HepG2 (cell line): ENCODE measurements around the gene TMEM253. TPM values are rescaled to one million over a fixed set of nuclear protein-coding genes. Genes with fewer than 3 reads are reported as not detected.

Experiments
- ARNT ChIP-seq: fragments of 450-650 bp; IDR thresholded peaks from 2 replicates; pipeline ENCODE4 v1.6.1; 2017
- CEBPZ ChIP-seq: IDR thresholded peaks from 2 replicates; pipeline ENCODE4 v1.6.1; 2012; ENCODE audit warnings: low read length, improper control_type of control experiment
- GABPB1 ChIP-seq: IDR thresholded peaks from 2 replicates; pipeline ENCODE4 v1.6.1; 2016; ENCODE audit warnings: mild to moderate bottlenecking, missing genetic modification reagents, moderate library complexity, missing compliant biosample characterization
- HNRNPH1 ChIP-seq: fragments of 200-400 bp; formaldehyde crosslinking; optimal IDR thresholded peaks from 2 replicates; pipeline ENCODE3; 2017; ENCODE audit warnings: mild to moderate bottlenecking, low read depth, low read length
- KDM3A ChIP-seq: IDR thresholded peaks from 2 replicates; pipeline ENCODE4 v1.6.1; 2018; ENCODE audit warnings: low read depth, missing compliant biosample characterization
- KDM4B ChIP-seq: sonication (generic); formaldehyde crosslinking; IDR thresholded peaks from 2 replicates; pipeline ENCODE4 v1.4.0; 2020; ENCODE audit warnings: missing genetic modification reagents
- PAXIP1 ChIP-seq: sonication (generic); formaldehyde crosslinking; conservative IDR thresholded peaks from 2 replicates; pipeline ENCODE4 v1.4.0; 2020; ENCODE audit warnings: mild to moderate bottlenecking, missing genetic modification reagents, moderate library complexity
- SP5 ChIP-seq: IDR thresholded peaks from 2 replicates; pipeline ENCODE4 v1.6.1; 2016; ENCODE audit warnings: low read depth, borderline replicate concordance
- ZBTB40 ChIP-seq, 2 experiments: fragments of 450-650 bp in 1 of 2; sonication (generic) in 1 of 2; formaldehyde crosslinking in 1 of 2; IDR thresholded peaks; 2 replicates each; pipeline versions ENCODE4 v1.6.1 to v1.8.0; 2016 to 2022; ENCODE audit warnings: antibody characterized with exemption in 1 of 2, mild to moderate bottlenecking in 1 of 2, missing genetic modification reagents in 1 of 2
- ZFP1 ChIP-seq: IDR thresholded peaks from 2 replicates; pipeline ENCODE4 v1.6.1; 2016
- ZNF225 ChIP-seq: sonication (generic); formaldehyde crosslinking; IDR thresholded peaks from 2 replicates; pipeline ENCODE4 v1.4.0; 2020; ENCODE audit warnings: mild to moderate bottlenecking, missing genetic modification reagents
- ZNF720 ChIP-seq: sonication (generic); formaldehyde crosslinking; IDR thresholded peaks from 2 replicates; pipeline ENCODE4 v1.4.0; 2020; ENCODE audit warnings: missing genetic modification reagents
- ZSCAN29 ChIP-seq: sonication (generic); formaldehyde crosslinking; conservative IDR thresholded peaks from 2 replicates; pipeline ENCODE4 v1.4.0; 2020; ENCODE audit warnings: mild to moderate bottlenecking, missing genetic modification reagents
- polyA plus RNA-seq, 8 experiments: library from polyadenylated mRNA; depleted of rRNA in 3 of 8; stranded (reverse) in 7 of 8; unstranded in 1 of 8; fragments of >200 nt; fragmentation: Illumina TruSeq in 4 of 8; extraction: Trizol in 4 of 8; gene quantifications; 2 replicates each; pipeline versions ENCODE4 v1.2.1 to v1.2.3, GENCODE V29; 2011 to 2016; ENCODE audit warnings: low read depth in 4 of 8, missing spikeins in 1 of 8, mixed read lengths in 1 of 8; ENCODE audit not compliant: insufficient read depth in 1 of 8
- total RNA-seq, 5 experiments: library from RNA; depleted of rRNA; stranded (reverse); fragments of >200 nt; fragmentation: Illumina TruSeq; extraction: Trizol; gene quantifications; 2 replicates each; pipeline ENCODE4 v1.2.3, GENCODE V29; 2016; ENCODE audit warnings: low read depth in 1 of 5

The TMEM253 gene
- total and polyA plus RNA-seq, 2 of the 13 experiments (the other 11 are each of a cell fraction or from before 2014, with no cell fraction given) = 0.29 to 0.45 TPM

GRCh38 chr14:21071225-21072030 lies 29.4 kb upstream of the TMEM253 start (continued):
- TF ChIP-seq PAXIP1 (CRISPR knock-in tag) (0 out of 2 replicates have a peak, but pooled peaks have one; percentile 10), ZSCAN29 (no peak), ZBTB40 (IDR thresholded peaks at IDR 0.05) (no peak), ZBTB40 (CRISPR knock-in tag; IDR thresholded peaks at IDR 0.05) (0 out of 2 replicates have a peak, but pooled peaks have one; percentile 8), ZNF720 (no peak), KDM4B (CRISPR knock-in tag) (no peak), ZNF225 (CRISPR knock-in tag) (no peak), KDM3A (CRISPR knock-in tag) (0 out of 2 replicates have a peak, but pooled peaks have one; percentile 59), SP5 (no peak), GABPB1 (CRISPR knock-in tag) (peak; percentile 75), HNRNPH1 (no peak), ZFP1 (CRISPR knock-in tag) (no peak; the same call in 1 of the 2 replicates), ARNT (no peak), CEBPZ (no peak)
